HepG2 (cell line): ENCODE measurements around the gene CHMP6. TPM values are rescaled to one million over a fixed set of nuclear protein-coding genes. Genes with fewer than 3 reads are reported as not detected.

Experiments
- ARID5B ChIP-seq: IDR thresholded peaks from 2 replicates; pipeline ENCODE4 v1.4.0; 2020; ENCODE audit warnings: mild to moderate bottlenecking, missing genetic modification reagents
- ATF2 ChIP-seq: sonication (generic); formaldehyde crosslinking; IDR thresholded peaks from 2 replicates; pipeline ENCODE4 v1.4.0; 2020; ENCODE audit warnings: missing genetic modification reagents
- ATF7-NPFF ChIP-seq: sonication (generic); formaldehyde crosslinking; IDR thresholded peaks from 2 replicates; pipeline ENCODE4 v1.8.1; 2023; ENCODE audit warnings: mild to moderate bottlenecking, low read depth, missing genetic modification reagents, moderate library complexity
- HIC2 ChIP-seq: sonication (generic); formaldehyde crosslinking; IDR thresholded peaks from 2 replicates; pipeline ENCODE4 v1.9.0; 2022; ENCODE audit warnings: low read depth, missing genetic modification reagents
- HMG20B ChIP-seq: conservative IDR thresholded peaks from 2 replicates; pipeline ENCODE4 v1.6.1; 2016; ENCODE audit warnings: missing genetic modification reagents, missing compliant biosample characterization
- HNF1A ChIP-seq, 2 experiments: sonication (generic) in 1 of 2; formaldehyde crosslinking in 1 of 2; IDR thresholded peaks; 2 replicates each; pipeline versions ENCODE4 v1.4.0 to v1.6.1; 2016 to 2020; ENCODE audit warnings: borderline replicate concordance in 1 of 2, low read depth in 1 of 2, mild to moderate bottlenecking in 1 of 2, missing genetic modification reagents in 1 of 2
- MXD4 ChIP-seq: IDR thresholded peaks from 2 replicates; pipeline ENCODE4 v1.6.1; 2016; ENCODE audit warnings: mild to moderate bottlenecking, missing biosample characterization, missing genetic modification reagents
- PAX8 ChIP-seq: sonication (generic); formaldehyde crosslinking; IDR thresholded peaks from 2 replicates; pipeline ENCODE4 v1.8.0; 2022; ENCODE audit warnings: mild to moderate bottlenecking, missing genetic modification reagents, borderline replicate concordance
- YEATS2 ChIP-seq: sonication (generic); formaldehyde crosslinking; IDR thresholded peaks from 2 replicates; pipeline ENCODE4 v1.4.0; 2020; ENCODE audit warnings: missing genetic modification reagents, borderline replicate concordance
- ZNF20 ChIP-seq: sonication (generic); formaldehyde crosslinking; IDR thresholded peaks from 2 replicates; pipeline ENCODE4 v1.4.0; 2020; ENCODE audit warnings: mild to moderate bottlenecking, moderate library complexity, missing genetic modification reagents
- ZNF34 ChIP-seq: sonication (generic); formaldehyde crosslinking; IDR thresholded peaks from 2 replicates; pipeline ENCODE4 v1.4.0; 2020; ENCODE audit warnings: mild to moderate bottlenecking, missing genetic modification reagents, borderline replicate concordance
- ZNF44 ChIP-seq: sonication (generic); formaldehyde crosslinking; IDR thresholded peaks from 2 replicates; pipeline ENCODE4 v1.5.1; 2020; ENCODE audit warnings: mild to moderate bottlenecking, missing genetic modification reagents
- ZNF501 ChIP-seq: sonication (generic); formaldehyde crosslinking; IDR thresholded peaks from 2 replicates; pipeline ENCODE4 v1.5.1; 2020; ENCODE audit warnings: mild to moderate bottlenecking, moderate library complexity, missing genetic modification reagents
- ZNF513 ChIP-seq: sonication (generic); formaldehyde crosslinking; conservative IDR thresholded peaks from 2 replicates; pipeline ENCODE4 v1.5.0; 2020; ENCODE audit warnings: missing genetic modification reagents
- ZNF703 ChIP-seq: sonication (generic); formaldehyde crosslinking; IDR thresholded peaks from 2 replicates; pipeline ENCODE4 v1.5.1; 2020; ENCODE audit warnings: missing genetic modification reagents, mild to moderate bottlenecking, moderate library complexity, borderline replicate concordance
- ZSCAN21 ChIP-seq: sonication (generic); formaldehyde crosslinking; IDR thresholded peaks from 2 replicates; pipeline ENCODE4 v1.8.0; 2022; ENCODE audit warnings: mild to moderate bottlenecking, missing genetic modification reagents, moderate library complexity, borderline replicate concordance
- polyA plus RNA-seq, 8 experiments: library from polyadenylated mRNA; depleted of rRNA in 3 of 8; stranded (reverse) in 7 of 8; unstranded in 1 of 8; fragments of >200 nt; fragmentation: Illumina TruSeq in 4 of 8; extraction: Trizol in 4 of 8; gene quantifications; 2 replicates each; pipeline versions ENCODE4 v1.2.1 to v1.2.3, GENCODE V29; 2011 to 2016; ENCODE audit warnings: low read depth in 4 of 8, missing spikeins in 1 of 8, mixed read lengths in 1 of 8; ENCODE audit not compliant: insufficient read depth in 1 of 8
- total RNA-seq, 5 experiments: library from RNA; depleted of rRNA; stranded (reverse); fragments of >200 nt; fragmentation: Illumina TruSeq; extraction: Trizol; gene quantifications; 2 replicates each; pipeline ENCODE4 v1.2.3, GENCODE V29; 2016; ENCODE audit warnings: low read depth in 1 of 5

CHMP6 gene
- total and polyA plus RNA-seq, 2 of the 13 experiments (the other 11 are each of a cell fraction or from before 2014, with no cell fraction given) = 11.1 to 24.2 TPM

- TF ChIP-seq ARID5B (CRISPR knock-in tag) (no peak), YEATS2 (CRISPR knock-in tag) (no peak), ZNF20 (CRISPR knock-in tag) (0 out of 2 replicates have a peak, but pooled peaks have one; percentile 44), ZNF703 (CRISPR knock-in tag) (no peak), ZNF501 (CRISPR knock-in tag) (peak; percentile 60; the same call in 1 of the 2 replicates), ZSCAN21 (CRISPR knock-in tag) (no peak), HMG20B (CRISPR knock-in tag) (no peak), PAX8 (CRISPR knock-in tag) (no peak), MXD4 (no peak), HNF1A (IDR thresholded peaks at IDR 0.05; ENCODE audit: low read depth) (no peak), HNF1A (CRISPR knock-in tag; IDR thresholded peaks at IDR 0.05; ENCODE audit: borderline replicate concordance) (peak; percentile 29; the same call in 1 of the 2 replicates), HIC2 (CRISPR knock-in tag) (no peak), ZNF513 (CRISPR knock-in tag) (no peak), ZNF34 (CRISPR knock-in tag) (0 out of 2 replicates have a peak, but pooled peaks have one; percentile 89), ATF2 (CRISPR knock-in tag) (no peak), ZNF44 (no peak), ATF7-NPFF (CRISPR knock-in tag) (no peak; the same call in 1 of the 2 replicates)
Observed at GRCh38 chr17:81043319-81043724, 51.7 kb downstream of the CHMP6 start (continued).
